ENCODE data around the gene NRBF2. TPM values are rescaled to one million over a fixed set of nuclear protein-coding genes. Genes with fewer than 3 reads are reported as not detected.

Gene NRBF2
- total RNA-seq, 1 experiment from 2014 or later: 22.1 TPM

GRCh38 chr10:63173468-63174232 is 40.5 kb downstream of the NRBF2 start:
- H2AFZ ChIP-seq: no peak overlapping the region
- H3K4me2 ChIP-seq: no peak overlapping the region
- DNase-seq: no peak
- no peaks in the 10 kb centered on the region; the same call in none of the 2 replicates for H3F3A ChIP-seq (ENCODE audit: insufficient read depth, low read depth)
- no peaks in the 10 kb centered on the region for H3K79me2 ChIP-seq (ENCODE audit: low read depth)
- H3K27me3 ChIP-seq (ENCODE audit: insufficient read depth, low read depth): no peaks in the 10 kb centered on the region
- no peaks in the 10 kb centered on the region for H3K4me1 ChIP-seq (replicated peaks; ENCODE audit: insufficient read depth)
- no TSS peak for BruUV-seq (replicated peaks)
- CTCF ChIA-PET: no interaction called here
- TF ChIP-seq, protein P1, sequence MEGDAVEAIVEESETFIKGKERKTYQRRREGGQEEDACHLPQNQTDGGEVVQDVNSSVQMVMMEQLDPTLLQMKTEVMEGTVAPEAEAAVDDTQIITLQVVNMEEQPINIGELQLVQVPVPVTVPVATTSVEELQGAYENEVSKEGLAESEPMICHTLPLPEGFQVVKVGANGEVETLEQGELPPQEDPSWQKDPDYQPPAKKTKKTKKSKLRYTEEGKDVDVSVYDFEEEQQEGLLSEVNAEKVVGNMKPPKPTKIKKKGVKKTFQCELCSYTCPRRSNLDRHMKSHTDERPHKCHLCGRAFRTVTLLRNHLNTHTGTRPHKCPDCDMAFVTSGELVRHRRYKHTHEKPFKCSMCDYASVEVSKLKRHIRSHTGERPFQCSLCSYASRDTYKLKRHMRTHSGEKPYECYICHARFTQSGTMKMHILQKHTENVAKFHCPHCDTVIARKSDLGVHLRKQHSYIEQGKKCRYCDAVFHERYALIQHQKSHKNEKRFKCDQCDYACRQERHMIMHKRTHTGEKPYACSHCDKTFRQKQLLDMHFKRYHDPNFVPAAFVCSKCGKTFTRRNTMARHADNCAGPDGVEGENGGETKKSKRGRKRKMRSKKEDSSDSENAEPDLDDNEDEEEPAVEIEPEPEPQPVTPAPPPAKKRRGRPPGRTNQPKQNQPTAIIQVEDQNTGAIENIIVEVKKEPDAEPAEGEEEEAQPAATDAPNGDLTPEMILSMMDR (conservative IDR thresholded peaks at IDR 0.05): no peak
- no peak for TF ChIP-seq EZH2 (IDR thresholded peaks at IDR 0.05; ENCODE audit: low read depth)
- H3K27ac ChIP-seq: no peak overlapping the region
- no peaks in the 10 kb centered on the region for H3K9me3 ChIP-seq (ENCODE audit: insufficient read depth, low read depth)
- peaks cover 5% of the 10 kb centered on the region; the same call in 1 of the 2 replicates for H4K20me1 ChIP-seq (ENCODE audit: insufficient read depth)
- intact Hi-C loops (cut with micrococcal nuclease; ENCODE audit: unreplicated experiment): no loop called here
- no peak overlapping the region for H3K4me3 ChIP-seq
- POLR2A ChIA-PET (ENCODE audit: unreplicated experiment): no interaction called here
- no peaks in the 10 kb centered on the region for H3K9me2 ChIP-seq (ENCODE audit: insufficient read depth)
- peaks cover 46% of the 10 kb centered on the region for H3K36me3 ChIP-seq (ENCODE audit: low read depth)

DNA sequence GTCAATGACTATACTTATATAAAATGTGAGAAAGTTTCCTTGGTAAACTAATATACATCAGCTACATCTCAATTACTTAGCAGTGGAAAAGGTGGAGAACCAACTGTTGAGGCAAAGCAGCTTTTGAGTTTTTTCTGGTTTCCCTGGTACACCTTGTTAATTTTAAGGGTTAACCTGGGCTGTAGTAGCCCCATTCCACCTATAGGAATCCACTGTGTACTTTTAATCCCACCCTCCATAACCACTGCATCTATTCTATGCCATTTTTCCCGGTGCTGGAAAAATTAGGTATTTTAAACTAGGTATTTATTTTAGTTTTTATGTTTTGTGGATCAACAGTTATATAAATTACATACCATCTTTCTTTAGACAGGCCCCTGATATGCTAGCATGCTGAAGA is 42.4 kb downstream of the NRBF2 start:
- ChIA-PET POLR2A (ENCODE audit: unreplicated experiment) (no interaction called here), CTCF (no interaction called here)
- no peaks in the 10 kb centered on the region for H3K9me2 ChIP-seq (ENCODE audit: insufficient read depth)
- H3K4me2 ChIP-seq: no peak overlapping the region
- no peak for DNase-seq
- no peak for TF ChIP-seq EZH2 (IDR thresholded peaks at IDR 0.05; ENCODE audit: low read depth)
- TF ChIP-seq, protein P1 (conservative IDR thresholded peaks at IDR 0.05): no peak
- no TSS peak for BruUV-seq (replicated peaks)
- H3K79me2 ChIP-seq (ENCODE audit: low read depth): no peaks in the 10 kb centered on the region
- H3F3A ChIP-seq (ENCODE audit: insufficient read depth, low read depth): no peaks in the 10 kb centered on the region
- no peak overlapping the region for H3K4me3 ChIP-seq
- peaks cover 46% of the 10 kb centered on the region for H3K36me3 ChIP-seq (ENCODE audit: low read depth)
- no peaks in the 10 kb centered on the region for H3K4me1 ChIP-seq (replicated peaks; ENCODE audit: insufficient read depth)
- H3K27ac ChIP-seq: no peak overlapping the region
- intact Hi-C loops (cut with micrococcal nuclease; ENCODE audit: unreplicated experiment): no loop called here
- no peaks in the 10 kb centered on the region for H3K9me3 ChIP-seq (ENCODE audit: insufficient read depth, low read depth)
- peaks cover 5% of the 10 kb centered on the region; the same call in 1 of the 2 replicates for H4K20me1 ChIP-seq (ENCODE audit: insufficient read depth)
- no peak overlapping the region for H2AFZ ChIP-seq
- H3K27me3 ChIP-seq (ENCODE audit: insufficient read depth, low read depth): no peaks in the 10 kb centered on the region

DNA sequence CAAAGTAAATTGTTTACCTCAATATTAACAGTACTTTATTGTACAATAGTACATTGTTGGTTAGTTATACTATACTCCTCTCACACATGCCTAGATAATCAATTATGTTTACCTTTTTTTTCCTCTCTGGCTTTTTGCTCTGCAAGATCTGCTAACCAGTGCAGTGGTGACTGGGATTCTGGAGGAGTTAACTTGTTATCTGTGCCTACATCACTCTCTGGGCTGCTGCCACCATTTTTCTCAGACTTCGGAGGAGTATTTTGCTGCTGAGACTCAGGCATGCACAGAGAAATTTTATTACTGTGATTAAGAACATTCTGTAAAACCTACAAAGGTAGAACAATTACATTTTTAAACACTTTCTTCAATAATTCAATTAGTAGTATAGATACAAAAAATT is 59.7 kb downstream of the NRBF2 start:
- Histone ChIP-seq H3K27me3 (ENCODE audit: insufficient read depth, low read depth) (no peaks in the 10 kb centered on the region), H4K20me1 (ENCODE audit: insufficient read depth) (no peaks in the 10 kb centered on the region), H3K9me2 (ENCODE audit: insufficient read depth) (no peaks in the 10 kb centered on the region), H3K4me3 (no peak overlapping the region), H2AFZ (no peak overlapping the region), H3K27ac (no peak overlapping the region), H3K36me3 (ENCODE audit: low read depth) (peaks cover 49% of the 10 kb centered on the region; the same call in 1 of the 2 replicates), H3K9me3 (ENCODE audit: insufficient read depth, low read depth) (no peaks in the 10 kb centered on the region), H3F3A (ENCODE audit: insufficient read depth, low read depth) (no peaks in the 10 kb centered on the region), H3K79me2 (ENCODE audit: low read depth) (no peaks in the 10 kb centered on the region), H3K4me2 (no peak overlapping the region), H3K4me1 (replicated peaks; ENCODE audit: insufficient read depth) (no peaks in the 10 kb centered on the region)
- ChIA-PET CTCF (no interaction called here), POLR2A (ENCODE audit: unreplicated experiment) (no interaction called here)
- no peak for DNase-seq
- intact Hi-C loops (cut with micrococcal nuclease; ENCODE audit: unreplicated experiment): no loop called here
- no TSS peak for BruUV-seq (replicated peaks)
- TF ChIP-seq, protein P1 (conservative IDR thresholded peaks at IDR 0.05): no peak
- TF ChIP-seq EZH2 (IDR thresholded peaks at IDR 0.05; ENCODE audit: low read depth): no peak
